Fibroblast of skin of back (primary cell): Measurements from ENCODE around the gene TOR3A. TPM values are rescaled to one million over a fixed set of nuclear protein-coding genes. Genes with fewer than 3 reads are reported as not detected.
"Not testable (repeated sequence)": the region's sequence is repeated elsewhere in the genome, so short reads cannot be mapped to it uniquely, and the experiment has no call there.

Source experiments
- DNase-seq: peaks from one replicate; pipeline ENCODE4 v3.0.0-alpha.2; 2013
- polyA plus RNA-seq, 2 experiments: library from polyadenylated mRNA; unstranded; fragments of 120-200 nt; gene quantifications; one replicate each; pipeline ENCODE4 v1.2.1, GENCODE V29; 2013; ENCODE audit not compliant: insufficient read length in 2 of 2

Gene TOR3A, protein sequence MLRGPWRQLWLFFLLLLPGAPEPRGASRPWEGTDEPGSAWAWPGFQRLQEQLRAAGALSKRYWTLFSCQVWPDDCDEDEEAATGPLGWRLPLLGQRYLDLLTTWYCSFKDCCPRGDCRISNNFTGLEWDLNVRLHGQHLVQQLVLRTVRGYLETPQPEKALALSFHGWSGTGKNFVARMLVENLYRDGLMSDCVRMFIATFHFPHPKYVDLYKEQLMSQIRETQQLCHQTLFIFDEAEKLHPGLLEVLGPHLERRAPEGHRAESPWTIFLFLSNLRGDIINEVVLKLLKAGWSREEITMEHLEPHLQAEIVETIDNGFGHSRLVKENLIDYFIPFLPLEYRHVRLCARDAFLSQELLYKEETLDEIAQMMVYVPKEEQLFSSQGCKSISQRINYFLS
- polyA plus RNA-seq (2013, experiment 1 of 2; ENCODE audit: insufficient read length): 18.3 TPM
- 9.8 TPM for polyA plus RNA-seq (2013, experiment 2 of 2; ENCODE audit: insufficient read length)

DNA sequence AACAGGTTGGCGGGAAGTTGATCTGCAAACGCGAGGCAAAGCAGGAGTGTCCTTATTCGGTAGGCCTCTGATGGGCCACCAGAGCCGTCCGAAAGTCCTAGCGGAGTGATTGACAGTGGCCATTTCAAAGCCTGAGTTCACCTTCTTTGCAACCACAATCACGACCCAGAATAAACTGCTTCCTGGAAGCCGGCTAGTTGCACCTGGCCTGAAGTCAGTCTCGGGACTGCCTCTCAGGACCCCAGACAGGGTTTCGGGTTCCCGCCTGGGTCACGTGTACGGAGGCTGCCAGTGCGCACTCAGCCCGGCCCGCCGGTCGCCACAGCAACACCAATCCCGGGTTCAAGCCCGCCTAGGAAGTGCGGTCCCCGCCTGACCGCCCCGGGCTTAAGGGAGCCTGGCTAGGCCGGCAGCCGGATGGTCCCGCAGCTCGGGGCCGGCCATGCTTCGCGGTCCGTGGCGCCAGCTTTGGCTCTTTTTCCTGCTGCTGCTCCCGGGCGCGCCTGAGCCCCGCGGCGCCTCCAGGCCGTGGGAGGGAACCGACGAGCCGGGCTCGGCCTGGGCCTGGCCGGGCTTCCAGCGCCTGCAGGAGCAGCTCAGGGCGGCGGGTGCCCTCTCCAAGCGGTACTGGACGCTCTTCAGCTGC is at the start of gene TOR3A:
TSS of gene TOR3A (plus strand) at position 384 of the 646 bp plus-strand sequence. CDS start at position 443, 59 bp downstream.
- peak; percentile 87 for DNase-seq

DNA sequence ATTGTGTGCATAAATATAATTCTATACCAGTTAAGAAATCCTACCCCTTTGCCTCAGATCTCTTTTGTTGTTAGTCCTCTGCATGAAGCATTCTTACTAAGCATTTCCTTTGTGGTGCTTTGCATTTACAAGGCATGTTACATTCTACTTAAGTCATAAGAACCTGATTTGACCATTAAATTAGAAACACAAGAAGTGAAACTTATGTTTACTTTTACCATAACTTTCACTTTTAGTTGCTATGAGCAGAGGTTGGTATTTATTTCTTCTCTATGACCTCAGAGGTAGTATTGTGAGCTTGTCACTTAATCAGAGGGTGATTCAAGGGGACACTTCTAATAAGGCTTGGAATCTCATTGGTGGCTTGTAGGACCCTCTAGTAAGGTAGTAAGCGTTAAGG is 47.1 kb upstream of the TOR3A start:
- DNase-seq: peak; percentile 63

DNA sequence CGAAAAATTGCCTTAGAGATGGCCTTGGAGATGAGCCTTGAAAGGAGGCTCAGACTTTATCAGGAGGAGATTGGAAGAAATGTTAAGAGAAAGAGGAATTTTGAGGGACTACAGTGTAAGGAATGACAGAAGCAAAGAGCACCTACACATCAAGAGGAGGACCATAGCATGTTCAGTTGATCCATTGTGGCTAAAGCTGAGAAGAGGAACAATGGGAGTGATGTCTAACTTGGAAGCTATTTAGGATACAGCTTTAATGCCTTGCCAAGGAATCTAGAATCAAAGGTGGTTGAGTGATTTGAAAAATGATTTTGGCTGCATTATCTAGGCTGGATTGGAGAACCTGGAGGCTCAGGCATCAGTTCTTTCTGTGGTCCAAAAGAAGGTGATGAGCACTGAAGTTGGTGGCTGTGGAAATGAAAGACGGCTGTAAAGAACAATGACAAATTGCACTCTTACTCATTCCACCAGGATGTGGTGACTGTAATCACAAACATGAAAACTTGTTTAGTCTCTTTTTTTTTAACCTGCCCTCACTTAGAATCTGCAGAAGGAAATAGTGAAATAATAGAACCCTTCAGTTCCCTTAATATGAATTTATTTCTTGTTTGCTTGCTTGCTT is 44.9 kb upstream of the TOR3A start:
- peak; percentile 54 for DNase-seq

GRCh38 chr1:179038528-179039281 is 43.2 kb upstream of the TOR3A start:
- no peak for DNase-seq

DNA sequence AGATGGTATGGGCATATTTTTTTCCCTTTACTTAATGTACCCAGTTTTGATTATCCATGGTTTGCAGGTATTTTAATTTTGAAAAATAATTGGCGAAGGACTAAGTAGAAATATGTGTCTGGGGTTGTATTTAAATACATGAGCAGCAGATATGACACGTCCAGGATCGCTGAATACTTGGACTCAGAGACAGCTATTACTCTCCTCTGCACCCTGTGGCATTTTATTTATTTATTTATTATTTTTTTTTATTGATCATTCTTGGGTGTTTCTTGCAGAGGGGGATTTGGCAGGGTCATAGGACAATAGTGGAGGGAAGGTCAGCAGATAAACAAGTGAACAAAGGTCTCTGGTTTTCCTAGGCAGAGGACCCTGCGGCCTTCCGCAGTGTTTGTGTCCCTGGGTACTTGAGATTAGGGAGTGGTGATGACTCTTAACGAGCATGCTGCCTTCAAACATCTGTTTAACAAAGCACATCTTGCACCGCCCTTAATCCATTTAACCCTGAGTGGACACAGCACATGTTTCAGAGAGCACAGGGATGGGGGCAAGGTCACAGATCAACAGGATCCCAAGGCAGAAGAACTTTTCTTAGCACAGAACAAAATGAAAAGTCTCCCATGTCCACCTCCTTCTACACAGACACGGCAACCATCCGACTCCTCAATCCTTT is 42.2 kb upstream of the TOR3A start:
- not testable (repeated sequence) for DNase-seq

- not testable (repeated sequence) for DNase-seq
These were observed 41.7 kb upstream of the TOR3A start for GRCh38 chr1:179040175-179040551.

DNA sequence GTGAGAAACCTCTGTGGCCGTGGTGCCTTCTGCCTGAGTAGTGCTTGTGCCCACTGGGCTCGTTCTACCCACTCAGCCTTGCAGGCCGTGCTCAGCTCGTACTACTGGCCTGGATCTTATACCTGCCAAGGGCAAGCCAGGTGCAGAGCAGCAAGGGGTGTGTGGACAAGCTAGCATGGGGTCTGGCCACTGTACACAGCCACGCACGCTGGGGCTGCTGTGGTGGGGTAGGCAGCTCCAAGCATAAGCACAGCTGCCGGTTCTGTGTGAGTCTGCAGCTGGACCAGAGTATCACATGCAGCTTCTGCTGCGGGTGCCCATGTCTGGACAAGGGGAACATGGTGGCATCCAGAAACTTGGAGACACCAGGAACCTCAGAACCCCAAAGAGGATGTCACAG is 39.8 kb upstream of the TOR3A start:
- DNase-seq: no peak

DNA sequence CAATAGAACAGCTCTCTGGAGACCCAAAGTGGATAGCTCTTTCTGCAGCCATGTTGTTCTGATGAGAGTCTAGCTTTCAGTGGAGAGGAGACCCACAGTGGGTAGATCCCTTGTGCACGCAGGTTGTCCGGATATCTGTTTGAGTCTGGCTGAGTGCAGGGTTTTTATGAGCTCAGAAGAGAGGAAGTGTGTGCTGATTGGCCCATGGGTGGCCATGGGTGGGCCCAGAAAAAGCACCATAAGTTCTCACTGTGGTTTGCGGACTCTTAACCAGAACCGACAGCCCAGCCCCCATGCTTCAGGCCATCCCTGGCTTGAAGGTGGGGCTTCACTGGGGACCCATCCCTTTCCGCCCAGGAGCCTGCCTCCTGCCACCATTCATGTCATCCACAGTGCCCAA is 39.2 kb upstream of the TOR3A start:
- DNase-seq: no peak

- DNase-seq: no peak
These were observed 38.6 kb upstream of the TOR3A start for GRCh38 chr1:179043266-179043665.

DNA sequence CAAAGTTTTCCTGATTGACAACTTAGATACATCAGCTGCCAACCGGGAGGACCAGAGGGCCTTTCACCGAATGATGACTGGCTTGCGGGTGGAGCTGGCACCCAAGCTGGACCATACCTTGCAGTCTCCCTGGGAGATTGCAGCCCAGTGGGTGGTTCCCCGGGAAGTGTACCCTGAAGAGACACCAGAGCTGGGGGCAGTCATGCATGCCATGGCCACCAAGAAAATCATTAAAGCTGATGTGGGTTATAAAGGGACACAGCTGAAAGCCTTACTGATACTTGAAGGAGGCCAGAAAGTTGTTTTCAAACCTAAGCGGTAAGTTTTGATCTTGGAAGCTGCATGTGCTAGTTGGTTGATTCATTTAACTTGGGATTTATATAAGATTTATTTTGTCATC is 38.0 kb upstream of the TOR3A start:
- no peak for DNase-seq

DNA sequence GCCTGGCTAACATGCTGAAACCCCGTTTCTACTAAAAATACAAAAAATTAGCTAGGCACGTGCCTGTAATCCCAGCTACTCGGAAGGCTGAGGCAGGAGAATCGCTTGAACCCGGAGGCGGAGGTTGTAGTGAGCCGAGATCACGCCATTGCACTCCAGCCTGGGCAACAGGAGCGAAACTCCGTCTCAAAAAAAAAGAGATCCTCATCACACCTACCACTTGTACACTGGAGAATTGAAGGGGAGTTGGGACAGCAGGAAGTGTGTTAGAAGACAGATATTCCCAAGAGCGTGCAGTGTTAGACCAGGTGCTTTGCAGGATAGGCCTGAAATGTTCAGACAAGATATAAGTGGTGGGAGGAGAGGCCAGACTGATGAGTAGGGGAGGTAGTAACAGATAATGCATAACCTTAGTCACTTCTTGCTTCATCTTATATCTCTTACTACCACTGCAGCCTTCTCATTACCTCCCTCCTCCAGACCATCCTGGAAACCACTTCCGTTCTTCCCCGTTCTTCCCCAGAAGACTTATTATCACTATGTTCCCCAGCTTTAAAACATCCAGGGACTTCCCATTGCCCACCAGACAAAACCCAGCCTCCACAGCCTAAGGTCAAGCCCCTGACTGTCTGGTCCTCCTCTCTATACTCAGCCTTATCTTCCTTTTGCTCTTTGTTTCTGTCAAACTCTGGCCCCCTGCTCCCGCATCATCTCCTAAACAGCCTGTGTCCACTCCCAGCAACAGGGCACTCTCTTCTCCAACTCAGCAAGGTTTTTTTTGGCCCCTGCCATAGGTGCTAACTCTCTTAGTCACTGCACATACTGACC is 34.8 kb upstream of the TOR3A start:
- DNase-seq: no peak

DNA sequence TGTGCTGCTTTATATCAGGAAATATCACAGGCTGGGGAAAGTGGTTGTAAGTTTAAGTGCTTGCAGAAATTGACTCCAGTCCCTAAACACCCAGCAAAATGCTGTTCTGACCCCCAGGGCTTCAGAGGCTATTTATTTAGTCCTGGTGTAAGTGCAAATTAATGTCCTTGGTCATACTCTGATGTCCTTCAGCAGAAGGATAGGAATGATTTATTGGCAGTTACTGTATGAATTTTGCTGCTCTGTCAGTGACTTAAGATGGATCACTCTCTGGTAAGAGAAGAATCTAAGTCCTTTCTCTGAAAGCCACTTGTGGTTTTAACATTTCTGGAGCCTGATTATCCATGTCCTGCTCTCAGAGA is 34.3 kb upstream of the TOR3A start:
- no peak for DNase-seq

- DNase-seq: no peak
These were observed 33.3 kb upstream of the TOR3A start for GRCh38 chr1:179048339-179049124.

DNA sequence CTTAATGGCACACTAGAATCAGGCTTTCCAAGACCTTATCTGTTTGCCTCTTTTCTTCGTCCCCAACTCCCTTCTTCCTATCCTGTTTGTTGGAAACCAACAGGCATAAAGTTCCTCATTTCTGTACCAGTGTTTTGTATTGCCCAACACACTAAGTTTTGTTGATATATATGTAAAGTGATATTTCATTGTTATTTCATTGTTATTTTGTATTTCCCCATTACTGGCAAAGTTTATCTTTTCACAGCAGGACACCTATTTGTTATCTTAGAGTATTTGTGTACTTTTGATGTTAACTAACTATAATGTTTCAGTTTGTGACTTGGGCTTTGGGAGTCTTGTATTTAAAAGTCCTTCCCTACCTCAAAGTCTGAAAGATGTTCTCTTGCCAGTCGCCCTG is 29.1 kb upstream of the TOR3A start:
- DNase-seq: no peak

- DNase-seq: no peak
These were observed 28.4 kb upstream of the TOR3A start for GRCh38 chr1:179053486-179053885.

GRCh38 chr1:179055937-179056336 is 25.9 kb upstream of the TOR3A start:
- peak; percentile 19 for DNase-seq

DNA sequence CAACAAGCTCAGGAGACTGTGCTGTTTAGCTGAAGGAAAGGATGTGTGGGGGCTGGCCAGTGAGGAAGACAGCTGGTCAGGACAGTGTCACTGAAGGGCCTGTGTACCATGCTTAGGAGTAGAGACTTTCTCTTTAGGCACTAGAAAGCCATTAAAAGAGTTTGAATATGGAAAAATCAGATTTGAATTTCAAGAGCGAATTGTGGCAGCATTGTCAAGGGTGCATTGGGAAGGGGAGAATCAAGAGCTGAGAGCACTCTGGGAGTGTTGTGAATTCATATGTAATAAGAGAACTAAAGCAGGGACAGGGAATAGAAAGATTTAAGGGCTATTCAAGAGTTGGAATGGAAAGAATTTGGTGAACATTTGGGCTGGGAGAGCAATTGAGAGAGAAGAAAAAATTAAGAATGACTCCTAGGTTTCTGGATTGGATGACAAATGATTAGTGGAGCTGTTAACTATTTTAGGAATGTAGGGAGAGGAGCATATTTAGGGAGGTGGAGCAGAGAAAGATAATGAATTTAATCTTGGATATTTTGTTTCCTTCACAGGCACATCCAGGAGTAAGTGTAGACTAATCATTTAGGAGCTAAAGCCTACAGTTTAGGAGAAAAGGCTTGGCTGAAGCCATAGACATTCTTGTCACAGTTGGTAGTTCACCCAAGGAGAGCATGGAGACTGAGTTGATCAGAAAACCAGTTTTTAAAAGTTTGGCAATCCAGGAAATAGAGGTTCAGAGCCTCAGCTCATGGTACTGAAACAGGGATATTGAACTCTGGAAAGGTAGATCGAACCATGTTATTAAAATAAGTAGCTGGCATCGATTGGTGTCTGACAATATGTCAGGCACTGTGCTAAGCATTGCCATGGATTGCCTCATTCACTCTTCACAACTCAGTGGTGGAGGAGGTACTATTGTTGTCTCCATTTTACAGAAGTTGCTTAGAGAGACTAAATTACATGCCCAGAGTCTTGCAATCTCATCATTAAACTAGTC is 23.1 kb upstream of the TOR3A start:
- peak; percentile 85 for DNase-seq

DNA sequence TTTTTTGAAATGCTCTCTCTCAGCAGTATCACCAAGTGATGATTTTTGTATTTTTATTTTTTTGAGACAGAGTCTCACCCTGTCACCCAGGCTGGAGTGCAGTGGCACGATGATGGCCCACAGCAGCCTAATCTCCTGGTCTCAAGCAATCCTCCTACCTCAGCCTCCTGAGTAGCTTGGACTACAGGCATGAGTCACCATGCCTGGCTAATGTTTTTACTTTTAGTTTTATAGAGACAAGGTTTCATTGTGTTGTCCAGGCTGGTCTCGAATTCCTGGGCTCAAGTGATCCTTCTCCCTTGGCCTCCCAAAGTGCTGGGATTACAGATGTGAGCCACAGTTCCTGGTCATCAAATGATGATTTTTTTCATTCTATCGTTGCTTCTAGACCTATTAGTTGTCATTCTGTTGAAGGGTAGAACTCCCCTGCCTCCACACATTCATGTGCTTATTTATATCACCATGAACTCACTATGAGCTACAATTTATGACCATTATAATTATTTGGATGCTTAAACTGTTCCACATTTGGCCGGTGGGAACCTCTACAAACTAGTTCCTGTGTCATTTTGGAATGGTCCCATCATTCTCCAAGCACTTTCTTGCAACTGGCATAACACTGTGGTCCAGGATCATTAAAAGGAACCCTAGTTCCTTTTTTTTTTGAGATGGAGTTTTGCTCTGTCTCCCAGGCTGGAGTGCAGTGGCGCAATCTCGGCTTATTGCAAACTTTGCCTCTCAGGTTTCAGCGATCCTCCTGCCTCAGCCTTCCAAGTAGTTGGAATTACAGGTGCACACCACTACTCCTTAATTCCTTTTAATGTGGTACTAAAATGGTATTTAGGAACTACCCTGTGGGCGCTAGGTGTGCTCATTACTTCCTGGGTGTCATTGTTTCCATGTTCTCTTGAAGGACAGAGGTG is 20.2 kb upstream of the TOR3A start:
- no peak for DNase-seq
